Activated CD8-positive, alpha-beta T cell treated with anti-CD3 and anti-CD28 coated beads for 36 hours (primary cell): ENCODE measurements around the gene SLC4A1. TPM values are rescaled to one million over a fixed set of nuclear protein-coding genes. Genes with fewer than 3 reads are reported as not detected.

Source experiments
- ATAC-seq: fragments of 200-7000 bp; cut with Tn5 transposase; one replicate; pipeline ENCODE4 v1.10.0; 2021; ENCODE audit warnings: mild to moderate bottlenecking, moderate library complexity
- CTCF ChIA-PET: fragments of 350-600 bp; sonication (Branson Sonifier 250); formaldehyde crosslinking; loops from one replicate; lab custom pipeline; 2021; ENCODE audit warnings: antibody characterized with exemption; lab: Charles Lee
- POLR2A ChIA-PET: fragments of 350-600 bp; sonication (Branson Sonifier 250); formaldehyde crosslinking; loops from one replicate; lab custom pipeline; 2021; ENCODE audit warnings: antibody characterized with exemption; lab: Charles Lee
- DNase-seq: peaks from one replicate; pipeline ENCODE4 v3.0.0-alpha.2; 2020
- H3K27ac Mint-ChIP-seq: one replicate; pipeline ENCODE4 v1.8.0; 2021; ENCODE audit warnings: mild to moderate bottlenecking, mixed read lengths
- H3K27me3 Mint-ChIP-seq: one replicate; pipeline ENCODE4 v1.8.0; 2021; ENCODE audit warnings: mixed read lengths
- H3K36me3 Mint-ChIP-seq: one replicate; pipeline ENCODE4 v1.8.0; 2021; ENCODE audit warnings: low read depth, mixed read lengths
- H3K4me1 Mint-ChIP-seq: one replicate; pipeline ENCODE4 v1.8.0; 2021; ENCODE audit warnings: low read depth, mixed read lengths
- H3K4me3 Mint-ChIP-seq: one replicate; pipeline ENCODE4 v1.8.0; 2021; ENCODE audit warnings: mild to moderate bottlenecking, moderate library complexity, mixed read lengths
- H3K9me3 Mint-ChIP-seq: one replicate; pipeline ENCODE4 v1.8.0; 2021; ENCODE audit warnings: mixed read lengths
- intact Hi-C: fragments of 100-400 bp; cut with micrococcal nuclease; formaldehyde crosslinking; loops from one replicate; pipeline ENCODE4 v1.10.0; 2022
- total RNA-seq, 2 experiments: library from RNA; stranded (reverse); gene quantifications; one replicate each; pipeline ENCODE4 v1.2.3, GENCODE V29; 2021
- TF ChIP-seq, protein P1 (sequence below): fragments of 200-600 bp; IDR thresholded peaks from one replicate; pipeline ENCODE4 v1.8.0; 2022; ENCODE audit warnings: antibody characterized with exemption, mild to moderate bottlenecking

SLC4A1 gene
- total RNA-seq, 2 experiments from 2014 or later: not detected

- ChIA-PET POLR2A (no interaction called here), CTCF (no interaction called here)
- Mint-ChIP-seq H3K27me3 (no peaks in the 10 kb centered on the region), H3K4me3 (no peak overlapping the region), H3K4me1 (no peaks in the 10 kb centered on the region), H3K27ac (no peak overlapping the region), H3K36me3 (no peaks in the 10 kb centered on the region), H3K9me3 (no peaks in the 10 kb centered on the region)
- TF ChIP-seq, protein P1, sequence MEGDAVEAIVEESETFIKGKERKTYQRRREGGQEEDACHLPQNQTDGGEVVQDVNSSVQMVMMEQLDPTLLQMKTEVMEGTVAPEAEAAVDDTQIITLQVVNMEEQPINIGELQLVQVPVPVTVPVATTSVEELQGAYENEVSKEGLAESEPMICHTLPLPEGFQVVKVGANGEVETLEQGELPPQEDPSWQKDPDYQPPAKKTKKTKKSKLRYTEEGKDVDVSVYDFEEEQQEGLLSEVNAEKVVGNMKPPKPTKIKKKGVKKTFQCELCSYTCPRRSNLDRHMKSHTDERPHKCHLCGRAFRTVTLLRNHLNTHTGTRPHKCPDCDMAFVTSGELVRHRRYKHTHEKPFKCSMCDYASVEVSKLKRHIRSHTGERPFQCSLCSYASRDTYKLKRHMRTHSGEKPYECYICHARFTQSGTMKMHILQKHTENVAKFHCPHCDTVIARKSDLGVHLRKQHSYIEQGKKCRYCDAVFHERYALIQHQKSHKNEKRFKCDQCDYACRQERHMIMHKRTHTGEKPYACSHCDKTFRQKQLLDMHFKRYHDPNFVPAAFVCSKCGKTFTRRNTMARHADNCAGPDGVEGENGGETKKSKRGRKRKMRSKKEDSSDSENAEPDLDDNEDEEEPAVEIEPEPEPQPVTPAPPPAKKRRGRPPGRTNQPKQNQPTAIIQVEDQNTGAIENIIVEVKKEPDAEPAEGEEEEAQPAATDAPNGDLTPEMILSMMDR: no peak
- no peak for ATAC-seq
- intact Hi-C loops: no loop called here
- DNase-seq: no peak
Measured at GRCh38 chr17:44269535-44270240, 1.8 kb upstream of the SLC4A1 start.

DNA sequence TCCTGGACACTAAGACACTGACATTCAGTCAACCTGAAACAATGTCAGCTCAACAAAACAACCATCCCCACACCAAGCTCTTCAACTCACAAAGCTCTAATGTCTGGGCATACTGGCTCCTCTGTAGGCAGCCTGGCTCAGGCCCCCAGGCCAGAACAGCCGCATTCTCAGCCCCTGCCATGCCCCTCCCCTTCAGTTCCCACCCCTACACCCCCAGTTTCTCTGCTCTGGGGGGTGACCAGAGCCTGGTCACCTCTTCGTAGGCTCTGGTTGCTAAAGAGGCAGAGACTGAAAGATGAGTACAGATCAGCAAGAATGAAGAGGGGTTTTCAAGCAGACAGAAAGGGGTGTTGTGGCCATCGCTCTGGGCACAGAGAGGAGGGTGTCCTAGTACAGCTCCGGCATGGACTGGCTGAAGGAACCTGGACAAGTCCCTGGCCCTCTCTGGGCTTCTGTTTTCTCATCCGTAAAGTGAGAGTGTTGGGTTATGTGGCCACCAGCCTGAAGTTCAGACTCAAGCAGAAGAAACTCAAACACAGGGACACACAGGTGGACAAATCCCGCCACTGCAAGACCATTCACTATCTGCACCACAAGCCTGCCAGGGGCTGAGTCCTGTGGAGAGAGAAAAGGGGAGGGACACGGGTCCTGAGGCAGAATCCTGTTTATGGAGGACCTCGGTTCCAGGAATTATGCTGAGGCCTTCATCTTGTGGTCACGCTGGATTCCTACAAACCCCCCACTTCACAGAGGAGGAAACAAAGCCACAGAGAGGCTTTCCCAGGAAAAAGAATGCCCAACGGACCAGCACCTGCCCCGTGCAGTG is 987 bp upstream of the SLC4A1 start:
- no peak for ATAC-seq
- H3K27ac Mint-ChIP-seq: no peak overlapping the region
- ChIA-PET POLR2A (no interaction called here), CTCF (interaction anchor here (1.3 kb wide), 1 partner anchor 62 kb away, joined by 3 read pairs; no protein-coding TSS in a partner anchor)
- no peak for DNase-seq
- H3K9me3 Mint-ChIP-seq: no peaks in the 10 kb centered on the region
- no peaks in the 10 kb centered on the region for H3K27me3 Mint-ChIP-seq
- no peaks in the 10 kb centered on the region for H3K4me1 Mint-ChIP-seq
- no peaks in the 10 kb centered on the region for H3K36me3 Mint-ChIP-seq
- H3K4me3 Mint-ChIP-seq: no peak overlapping the region
- intact Hi-C loops: no loop called here
- TF ChIP-seq, protein P1: no peak

DNA sequence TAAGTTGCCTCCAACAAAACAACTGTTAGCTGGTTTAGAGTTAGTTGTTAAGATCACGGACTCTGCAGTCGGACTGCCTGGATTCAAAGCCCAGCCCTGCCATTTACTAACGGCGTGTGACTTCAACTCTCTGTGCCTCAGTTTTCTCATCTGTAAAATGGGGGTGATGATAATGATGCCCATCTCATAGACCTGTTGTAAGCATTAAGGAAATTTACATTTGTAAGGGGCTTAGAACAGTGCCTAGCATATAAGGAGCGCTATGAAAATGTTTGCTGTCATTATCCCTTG is 825 bp downstream of the SLC4A1 start:
- H3K4me1 Mint-ChIP-seq: no peaks in the 10 kb centered on the region
- ATAC-seq (no peak), DNase-seq (no peak)
- H3K27ac Mint-ChIP-seq: no peak overlapping the region
- no peaks in the 10 kb centered on the region for H3K27me3 Mint-ChIP-seq
- TF ChIP-seq, protein P1: no peak
- H3K9me3 Mint-ChIP-seq: no peaks in the 10 kb centered on the region
- POLR2A ChIA-PET: no interaction called here
- H3K36me3 Mint-ChIP-seq: no peaks in the 10 kb centered on the region
- intact Hi-C loops: no loop called here
- no peak overlapping the region for H3K4me3 Mint-ChIP-seq
- CTCF ChIA-PET: no interaction called here

GRCh38 chr17:44266402-44267164 is 1.4 kb downstream of the SLC4A1 start:
- ATAC-seq (no peak), DNase-seq (no peak)
- no peaks in the 10 kb centered on the region for H3K9me3 Mint-ChIP-seq
- no peaks in the 10 kb centered on the region for H3K27me3 Mint-ChIP-seq
- ChIA-PET POLR2A (no interaction called here), CTCF (interaction anchor here (0.7 kb wide), 1 partner anchor 19 kb away, joined by 4 read pairs; no protein-coding TSS in a partner anchor)
- H3K27ac Mint-ChIP-seq: no peak overlapping the region
- H3K4me1 Mint-ChIP-seq: no peaks in the 10 kb centered on the region
- intact Hi-C loops: no loop called here
- H3K4me3 Mint-ChIP-seq: no peak overlapping the region
- no peaks in the 10 kb centered on the region for H3K36me3 Mint-ChIP-seq
- TF ChIP-seq, protein P1: no peak
